GM15510 (cell line): ENCODE results near the gene SIT1.
A peak's percentile ranks its signal among the peaks of the same experiment; 100 is the strongest.

Experiments used
- POLR2A ChIP-seq: IDR thresholded peaks from 3 replicates; pipeline ENCODE4 v1.6.1; 2011; ENCODE audit warnings: borderline replicate concordance; ENCODE audit not compliant: insufficient read length; ENCODE audit errors: extremely low read depth

SIT1 gene

GRCh38 chr9:35629597-35629996 is 21.1 kb downstream of the SIT1 start:
- no peak for TF ChIP-seq POLR2A

GRCh38 chr9:35628389-35628991 is 22.2 kb downstream of the SIT1 start:
- TF ChIP-seq POLR2A, result no peak

- no peak for TF ChIP-seq POLR2A
Observed at GRCh38 chr9:35627575-35627974, 23.2 kb downstream of the SIT1 start.

- no peak for TF ChIP-seq POLR2A
Observed at GRCh38 chr9:35619800-35620158, 31.0 kb downstream of the SIT1 start.

GRCh38 chr9:35618854-35619799 is 31.6 kb downstream of the SIT1 start:
- peak; percentile 54 for TF ChIP-seq POLR2A

- TF ChIP-seq POLR2A, result peak; percentile 43
Observed at GRCh38 chr9:35618325-35618727, 32.4 kb downstream of the SIT1 start, which contains the start of gene CD72. TSS of gene CD72 (minus strand) at chr9:35618413. CDS start at chr9:35618303, 110 bp downstream.

GRCh38 chr9:35617548-35617947 is 33.2 kb downstream of the SIT1 start:
- TF ChIP-seq POLR2A, result no peak

GRCh38 chr9:35616681-35617459 is 33.9 kb downstream of the SIT1 start:
- peak; percentile 66 for TF ChIP-seq POLR2A

- no peak for TF ChIP-seq POLR2A
Observed at GRCh38 chr9:35615981-35616680, 34.6 kb downstream of the SIT1 start.

GRCh38 chr9:35612843-35613242 is 37.9 kb downstream of the SIT1 start:
- TF ChIP-seq POLR2A, result no peak

GRCh38 chr9:35611230-35611797 is 39.4 kb downstream of the SIT1 start:
- TF ChIP-seq POLR2A, result no peak

GRCh38 chr9:35609820-35610163 is 40.9 kb downstream of the SIT1 start:
- no peak for TF ChIP-seq POLR2A

GRCh38 chr9:35609001-35609819 is 41.5 kb downstream of the SIT1 start:
- no peak for TF ChIP-seq POLR2A

GRCh38 chr9:35608221-35608620 is 42.5 kb downstream of the SIT1 start:
- no peak for TF ChIP-seq POLR2A

GRCh38 chr9:35606726-35607125 is 44.0 kb downstream of the SIT1 start:
- TF ChIP-seq POLR2A, result no peak
